GM12891 (cell line): ENCODE data around the gene HLTF.

Experiments
- POLR2A ChIP-seq: IDR thresholded peaks from 2 replicates; pipeline ENCODE4 v1.6.1; 2011; ENCODE audit warnings: low read depth, low read length, control low read depth
- TAF1 ChIP-seq: IDR thresholded peaks from 2 replicates; pipeline ENCODE4 v1.6.1; 2011; ENCODE audit warnings: low read depth, low read length, control low read depth

DNA sequence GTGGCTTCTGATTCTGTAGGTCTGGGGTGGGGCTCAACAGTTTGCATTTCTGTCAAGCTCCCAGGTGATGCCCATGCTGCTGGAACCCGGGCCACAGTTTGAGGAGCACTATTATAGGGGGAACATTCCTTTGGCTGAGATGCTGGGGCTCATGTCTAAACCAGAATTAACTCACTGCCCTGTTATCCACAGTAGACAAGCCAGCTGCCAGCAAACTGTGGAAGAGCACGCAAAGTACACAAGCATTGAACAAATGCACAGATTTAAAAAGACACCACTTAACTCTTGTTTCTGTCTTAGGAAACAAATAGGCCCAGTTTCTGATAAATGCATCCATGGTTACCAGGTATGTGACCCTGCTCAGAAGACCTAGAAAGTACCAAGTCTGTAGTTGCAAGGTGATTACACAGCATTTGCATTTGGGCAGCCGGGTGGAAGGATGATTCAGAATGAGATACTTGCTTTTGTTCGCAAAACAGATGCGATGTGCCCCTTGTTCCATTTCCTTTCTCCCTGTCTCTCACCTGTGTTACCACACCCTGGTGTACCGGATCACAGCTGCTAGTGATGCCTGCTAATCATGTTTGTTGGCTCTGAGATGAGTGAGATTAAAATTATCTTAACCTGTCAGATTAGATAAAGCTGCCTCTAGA is 82.6 kb downstream of the HLTF start:
- no peak for TF ChIP-seq TAF1
- TF ChIP-seq POLR2A: no peak
